Effector CD4-positive, alpha-beta T cell (primary cell): Measurements from ENCODE around the gene SOCS6.

Experiments
- DNase-seq: peaks from one replicate; pipeline ENCODE4 v3.0.0-alpha.2; 2020

The SOCS6 gene

DNA sequence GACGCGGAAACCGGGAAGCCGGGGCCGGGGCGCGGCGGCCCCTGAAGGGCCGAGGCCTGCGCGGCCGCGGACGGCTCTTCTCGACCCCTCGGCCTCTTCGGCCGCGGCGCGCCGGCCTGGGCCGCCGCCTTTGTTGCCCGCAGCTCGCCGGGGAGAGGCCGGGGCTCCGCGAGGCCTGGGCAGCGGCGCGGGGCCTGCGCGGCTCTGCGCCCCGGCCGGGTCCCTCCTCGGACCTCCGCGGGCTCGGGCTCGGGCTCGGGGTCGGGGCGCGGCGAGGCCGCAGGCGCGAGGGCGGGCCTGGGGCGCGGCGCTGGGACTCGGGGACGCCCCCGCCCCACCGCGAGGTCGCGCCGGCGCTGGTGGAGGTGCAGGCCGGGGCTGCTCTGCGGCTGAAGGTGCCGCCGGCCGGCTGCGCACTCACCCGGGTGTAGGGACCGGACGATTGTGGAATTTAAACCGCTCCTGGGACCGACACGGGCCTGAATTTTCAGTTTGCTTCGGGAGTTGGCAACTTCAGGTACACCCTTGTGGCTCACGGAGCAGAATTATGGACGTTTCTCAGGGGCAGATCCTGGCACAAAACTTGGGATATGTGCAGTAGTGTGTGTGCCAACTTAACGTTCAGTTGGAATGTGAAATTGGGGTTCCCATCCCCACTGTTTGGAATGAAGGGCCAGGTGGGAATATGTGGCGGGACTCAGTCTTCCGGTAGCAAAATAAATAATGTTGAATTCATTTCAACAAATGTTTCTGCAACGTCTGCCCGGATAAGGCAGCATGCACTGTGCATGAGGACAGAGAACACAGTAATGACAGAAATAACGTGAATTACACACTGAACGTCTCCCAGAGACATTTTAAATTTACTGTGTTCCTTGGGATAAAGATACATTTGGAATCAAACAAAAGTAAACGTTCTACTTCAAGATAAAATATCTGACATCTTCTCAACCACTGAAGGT lies 787 bp downstream of the SOCS6 start:
- no peak for DNase-seq

DNA sequence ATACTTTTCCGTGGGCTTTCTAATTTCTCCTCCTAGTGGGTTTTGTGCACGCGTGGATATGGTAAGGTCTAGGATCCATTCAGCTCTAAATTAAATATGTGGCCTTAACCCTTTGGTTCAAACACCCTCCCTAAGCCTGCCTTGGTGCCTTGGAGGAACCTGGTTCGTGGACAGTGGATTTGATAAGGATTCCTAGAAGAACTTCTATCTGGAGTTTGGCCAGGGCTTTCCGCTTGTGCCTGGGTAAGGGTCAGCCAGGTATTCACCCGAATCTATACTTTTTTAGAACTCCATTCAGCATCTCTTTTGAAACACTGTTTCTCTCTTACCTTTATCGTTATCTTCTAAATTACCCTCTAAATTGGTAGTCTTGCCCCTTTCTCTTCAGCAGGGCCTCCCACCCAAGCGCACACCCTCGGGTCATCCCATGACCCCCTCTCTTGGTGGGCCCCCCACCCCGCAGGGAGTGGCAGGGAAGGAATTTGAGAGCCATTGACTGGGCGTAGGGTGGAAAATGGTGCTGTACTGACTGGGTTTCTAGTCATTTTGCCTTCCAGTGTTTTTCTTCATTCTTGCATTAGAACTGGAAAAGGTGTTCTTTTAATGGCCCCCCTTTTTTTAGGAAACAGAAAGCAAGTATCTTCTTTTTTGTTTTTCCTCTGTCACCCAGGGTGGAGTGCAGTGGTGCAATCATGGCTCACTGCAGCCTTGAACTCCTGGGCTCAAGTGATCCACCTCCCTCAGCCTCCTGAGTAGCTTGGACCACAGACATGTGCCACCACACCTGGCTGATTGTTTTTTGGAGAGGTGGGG lies 1.8 kb downstream of the SOCS6 start:
- no peak for DNase-seq

DNA sequence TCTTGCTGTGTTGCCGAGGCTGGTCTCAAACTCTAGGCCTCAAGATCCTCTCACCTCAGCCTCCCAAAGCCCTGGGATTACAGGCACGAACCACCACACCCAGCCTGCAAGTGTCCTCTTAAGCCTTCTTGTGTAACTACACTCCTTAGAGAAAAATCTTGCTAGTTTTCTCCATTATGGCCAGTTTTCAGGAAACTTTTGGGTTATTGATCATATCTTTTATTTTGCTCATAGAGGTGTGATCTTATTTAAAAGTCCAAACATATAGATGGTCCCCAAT lies 2.4 kb downstream of the SOCS6 start:
- no peak for DNase-seq

DNA sequence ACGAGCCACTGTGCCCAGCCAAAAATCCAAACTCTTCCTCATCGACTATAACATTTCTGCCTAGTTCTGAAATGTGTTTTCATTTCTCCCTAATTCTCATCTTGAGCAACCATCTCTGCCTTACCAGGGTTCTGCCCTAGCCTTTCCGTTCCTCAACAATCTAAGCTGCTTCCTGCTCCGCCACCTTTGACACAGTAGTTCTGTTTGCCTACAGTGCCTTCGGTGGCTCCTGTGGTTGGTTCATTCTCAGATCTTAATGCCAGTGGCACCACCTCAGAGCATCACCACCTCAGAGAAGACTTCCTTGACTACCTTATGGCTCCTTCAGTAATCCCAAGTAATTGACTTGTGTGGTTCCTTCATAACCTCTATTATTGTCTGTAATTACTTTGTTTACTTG lies 3.8 kb downstream of the SOCS6 start:
- DNase-seq = no peak

DNA sequence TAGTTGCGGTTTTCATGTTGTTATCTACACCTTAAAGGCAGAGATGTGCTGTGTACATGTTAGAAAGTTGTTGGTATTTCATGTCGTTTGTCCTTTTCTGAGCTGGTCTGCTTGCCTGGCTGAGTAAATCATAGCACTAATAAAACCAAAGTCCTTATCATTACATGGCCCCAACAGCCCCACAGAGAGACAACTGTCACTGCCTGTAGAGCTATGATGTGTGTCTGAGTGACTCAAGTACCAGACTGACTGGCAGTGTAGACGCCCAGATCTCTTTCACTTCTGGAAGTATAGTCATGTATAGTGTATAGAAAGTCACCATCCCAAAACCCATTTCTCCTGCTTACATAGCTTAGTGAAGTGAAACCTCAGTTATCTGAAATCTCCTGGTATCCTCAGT lies 4.3 kb downstream of the SOCS6 start:
- no peak for DNase-seq

DNA sequence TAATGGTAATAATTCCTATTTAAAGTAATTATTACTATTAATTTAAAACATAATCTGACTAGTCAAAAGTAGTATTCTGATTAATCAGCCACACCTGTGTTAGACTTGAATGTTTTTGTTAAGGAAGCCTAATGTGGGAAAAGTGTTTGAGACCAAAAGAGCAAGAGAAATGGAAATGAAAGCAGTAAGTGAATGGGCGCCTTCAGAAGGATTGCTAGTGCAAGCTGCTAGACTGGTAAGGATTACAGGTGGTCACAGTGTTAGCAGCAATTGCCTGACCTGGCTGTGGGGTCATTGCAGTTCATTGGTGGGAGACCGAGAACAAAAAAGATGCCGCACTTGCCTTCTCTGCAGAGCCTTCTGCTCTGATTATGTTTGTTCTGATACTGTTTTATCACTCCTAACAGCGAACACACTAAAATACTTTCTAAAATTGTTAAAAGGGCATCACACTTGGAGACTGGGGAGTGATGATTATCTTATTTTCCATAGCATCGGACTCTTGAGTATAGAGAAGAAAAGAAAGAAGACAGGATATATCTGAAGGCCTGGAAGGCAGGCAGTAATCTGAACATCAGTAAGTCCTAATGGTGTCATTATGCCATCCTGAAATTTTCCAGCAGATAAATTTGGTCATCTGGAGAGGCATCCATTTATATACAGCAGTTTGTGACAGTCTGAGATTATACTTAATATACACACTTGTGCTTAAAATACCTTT lies 5.8 kb downstream of the SOCS6 start:
- DNase-seq = no peak

DNA sequence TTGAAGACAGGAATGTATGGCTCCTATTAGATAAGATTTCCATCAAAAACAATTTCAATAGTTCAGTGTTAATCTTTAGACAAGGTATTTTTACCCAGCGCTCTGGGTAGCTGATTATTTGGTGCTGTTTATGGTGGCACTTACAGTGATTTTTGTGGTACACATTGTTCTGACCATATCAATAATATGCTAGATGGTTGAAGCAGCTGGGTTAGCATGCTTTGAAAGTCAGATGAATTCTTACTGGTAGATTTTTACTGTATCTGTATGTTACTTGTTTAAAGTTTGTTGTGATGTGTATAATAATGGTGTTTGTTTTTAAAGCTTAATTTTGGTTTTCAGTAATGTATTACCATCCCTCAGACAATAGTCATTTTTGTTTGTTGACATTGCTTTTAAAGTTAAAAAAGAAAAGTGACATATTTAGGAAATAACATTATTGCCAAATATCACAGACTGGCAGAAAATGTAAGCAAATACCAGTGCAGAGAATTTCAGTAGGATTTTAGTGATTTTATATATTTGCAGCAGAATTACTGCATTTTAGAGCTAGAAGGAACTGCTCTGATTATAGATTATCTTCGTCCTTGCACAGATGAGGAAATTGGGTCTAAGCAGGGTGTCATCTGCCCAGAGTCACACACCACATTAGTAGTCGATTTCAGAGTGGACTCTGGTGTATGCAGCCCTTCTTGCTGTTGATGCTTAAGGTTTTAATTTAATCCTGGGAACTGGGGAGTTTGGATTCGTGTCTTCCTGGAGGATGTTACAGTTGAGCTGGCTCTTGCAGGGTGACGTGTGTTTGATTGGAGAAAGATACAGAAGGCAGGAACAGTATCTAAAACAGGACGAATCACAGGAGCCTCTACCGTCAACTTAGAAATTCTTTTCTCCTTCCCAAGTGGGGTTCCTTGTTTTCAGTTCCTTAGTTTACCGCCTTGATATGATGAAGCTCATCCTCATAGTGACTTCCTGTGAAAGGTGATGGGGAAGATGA lies 6.6 kb downstream of the SOCS6 start:
- DNase-seq = no peak

DNA sequence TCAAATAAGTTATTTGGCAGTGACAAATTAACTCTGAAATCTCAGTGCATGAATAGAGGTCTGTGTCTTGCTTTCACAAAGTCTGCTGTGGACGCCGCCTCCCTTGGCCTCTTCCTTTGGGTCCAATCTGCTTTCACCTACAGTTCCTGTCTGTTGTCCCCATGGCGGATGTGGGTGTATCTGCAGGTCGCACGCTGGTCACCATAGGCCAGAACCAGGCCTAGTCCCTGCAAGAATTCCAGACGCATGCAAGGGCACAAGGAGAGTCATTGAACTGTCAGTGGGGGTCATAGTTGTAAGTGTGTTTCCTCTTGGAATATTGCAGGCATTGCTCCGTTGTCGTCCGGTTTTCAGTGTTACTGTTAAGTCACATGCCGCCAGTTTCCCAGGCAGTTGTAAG lies 7.4 kb downstream of the SOCS6 start:
- no peak for DNase-seq

DNA sequence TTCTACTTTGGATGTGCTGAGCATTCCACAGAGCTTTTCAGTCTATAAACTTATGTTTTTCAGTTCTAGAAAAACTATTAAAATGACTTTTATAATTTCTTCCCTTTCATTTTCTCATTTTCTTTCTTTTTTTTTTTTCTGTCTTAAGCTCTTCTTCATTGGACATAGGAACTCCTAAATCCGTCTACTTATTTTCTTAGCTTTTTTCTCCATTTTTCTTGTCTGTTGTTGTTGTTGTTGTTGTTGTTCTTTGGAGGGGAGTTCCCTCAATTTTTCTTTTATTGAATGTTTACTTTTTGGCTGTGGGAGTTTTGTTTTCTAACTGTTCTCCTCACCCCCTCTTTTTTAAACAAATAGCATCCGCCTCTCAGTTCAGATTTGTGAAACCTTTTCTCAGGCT lies 7.9 kb downstream of the SOCS6 start:
- no peak for DNase-seq

DNA sequence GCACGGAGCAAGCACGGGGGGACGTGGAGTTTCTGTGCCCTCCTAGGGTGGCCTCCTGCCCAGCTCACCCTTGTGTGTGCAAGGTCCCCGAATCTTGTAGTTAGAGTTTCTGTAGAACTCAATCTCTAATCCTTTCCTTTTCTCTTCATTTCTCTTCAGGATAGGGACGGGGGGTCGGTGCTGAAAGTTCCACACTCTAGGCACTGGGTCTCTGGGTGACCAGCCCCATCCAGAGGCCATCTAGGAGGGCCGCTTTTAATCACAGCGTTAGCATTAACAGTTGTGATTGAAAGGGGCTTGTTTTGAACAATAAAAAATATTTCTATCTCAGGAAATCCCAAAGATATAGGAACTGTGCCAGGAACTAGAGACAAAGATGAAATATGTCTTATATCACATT lies 10.5 kb downstream of the SOCS6 start:
- no peak for DNase-seq

DNA sequence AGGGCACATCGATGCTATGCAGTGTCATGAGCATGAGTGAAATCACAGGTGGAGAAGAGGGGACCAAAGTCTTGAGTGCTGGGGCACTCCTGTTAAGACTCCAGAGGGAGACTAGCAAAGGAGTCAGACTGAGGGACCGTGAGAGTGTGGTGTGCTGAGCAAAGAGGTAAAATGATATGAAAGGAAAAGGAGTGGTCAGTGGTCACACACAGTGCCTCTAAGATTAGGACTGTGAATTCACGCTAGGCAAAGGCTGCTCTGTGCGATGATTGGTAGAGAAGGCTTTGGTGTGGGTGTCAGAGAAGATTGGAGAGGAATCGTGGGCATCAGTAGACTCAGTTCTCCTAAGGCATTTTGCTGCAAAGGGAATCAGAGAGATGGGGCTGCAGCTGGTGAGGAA lies 12.8 kb downstream of the SOCS6 start:
- DNase-seq = no peak

DNA sequence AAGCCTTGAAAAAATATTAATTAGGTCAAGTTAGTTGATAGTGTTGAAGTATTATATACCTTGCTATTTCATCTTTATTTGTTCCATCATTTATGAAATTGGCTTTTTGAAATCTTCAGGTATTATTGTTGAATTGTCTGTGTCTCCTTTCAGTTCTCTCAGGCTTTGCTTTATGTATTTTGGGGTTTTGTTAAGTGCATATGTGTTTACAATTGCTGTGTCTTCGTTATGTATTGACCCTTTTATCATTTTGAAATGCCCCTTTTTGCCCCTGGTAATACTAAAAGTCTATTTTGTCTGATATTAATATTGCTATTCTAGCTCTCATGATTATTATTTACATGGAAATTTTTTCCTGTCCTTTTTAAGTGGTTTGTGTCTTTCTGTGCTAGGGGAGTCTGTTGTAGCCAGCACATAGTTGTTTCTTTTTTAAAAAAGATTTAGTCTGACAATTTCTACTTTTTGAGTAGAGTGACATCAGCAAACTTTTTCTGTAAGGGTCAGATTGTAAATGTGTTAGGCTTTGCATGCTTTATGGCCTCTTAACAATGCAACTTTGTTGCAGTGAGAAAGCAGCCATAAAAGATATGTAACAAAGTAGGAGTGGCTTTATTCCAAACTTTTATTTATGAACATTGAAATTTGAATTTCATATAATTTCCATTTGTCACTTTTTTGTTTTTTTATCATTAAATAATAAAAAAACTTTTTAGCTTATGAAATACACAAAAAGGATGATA lies 19.9 kb downstream of the SOCS6 start:
- no peak for DNase-seq

DNA sequence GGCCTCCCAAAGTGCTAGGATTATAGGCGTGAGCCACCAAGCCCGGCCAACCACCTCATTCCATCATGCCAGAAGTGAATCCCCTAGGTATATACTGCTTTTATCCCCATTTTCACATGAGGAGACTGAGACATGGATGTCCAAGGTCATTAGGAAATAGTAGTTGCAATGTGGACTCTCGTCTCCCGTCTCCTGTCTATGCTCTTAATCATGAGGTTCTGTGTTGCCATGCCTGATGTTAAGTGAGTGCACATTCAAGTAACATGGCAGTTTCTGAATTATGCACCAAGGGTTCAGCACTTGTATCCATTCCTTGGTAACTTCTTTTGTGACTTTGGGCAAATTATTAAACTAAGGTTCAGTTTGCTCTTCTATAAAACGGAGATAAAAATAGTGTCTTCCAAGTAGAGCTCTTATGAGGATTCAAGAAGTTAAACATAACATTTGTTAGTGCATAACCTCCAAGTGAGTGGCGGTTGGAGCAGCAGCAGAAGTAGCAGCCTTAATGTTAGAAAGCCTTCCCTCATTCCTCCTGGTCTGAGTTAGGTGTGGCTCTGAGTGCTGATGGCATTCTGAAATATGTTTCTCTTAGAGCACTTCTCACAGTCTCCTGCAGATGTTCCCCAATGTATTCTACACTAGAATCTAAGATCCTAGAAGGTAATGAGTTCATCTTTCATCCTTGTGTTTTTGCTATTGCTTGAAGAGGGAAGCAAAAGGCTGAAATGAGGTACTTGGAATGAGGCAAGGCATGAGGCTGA lies 21.9 kb downstream of the SOCS6 start:
- DNase-seq = no peak

DNA sequence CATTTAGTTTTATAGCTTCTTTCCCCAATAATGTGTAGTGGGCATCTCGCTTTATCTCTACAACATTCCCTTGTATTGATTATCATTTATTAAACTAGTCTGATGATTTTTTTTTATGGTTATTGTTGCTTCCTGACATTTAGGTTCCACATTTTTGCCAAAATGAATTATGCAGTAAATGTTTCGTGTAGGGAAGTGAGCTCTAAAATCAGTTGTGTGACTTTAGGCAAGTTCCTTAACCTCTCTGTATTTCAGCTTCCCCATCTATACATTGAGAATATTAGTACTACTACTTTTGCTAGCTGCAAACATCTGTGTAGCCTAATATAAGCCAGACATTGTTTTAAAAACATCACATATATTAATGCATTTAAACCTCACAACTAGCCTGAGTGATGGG lies 22.9 kb downstream of the SOCS6 start:
- DNase-seq = no peak

DNA sequence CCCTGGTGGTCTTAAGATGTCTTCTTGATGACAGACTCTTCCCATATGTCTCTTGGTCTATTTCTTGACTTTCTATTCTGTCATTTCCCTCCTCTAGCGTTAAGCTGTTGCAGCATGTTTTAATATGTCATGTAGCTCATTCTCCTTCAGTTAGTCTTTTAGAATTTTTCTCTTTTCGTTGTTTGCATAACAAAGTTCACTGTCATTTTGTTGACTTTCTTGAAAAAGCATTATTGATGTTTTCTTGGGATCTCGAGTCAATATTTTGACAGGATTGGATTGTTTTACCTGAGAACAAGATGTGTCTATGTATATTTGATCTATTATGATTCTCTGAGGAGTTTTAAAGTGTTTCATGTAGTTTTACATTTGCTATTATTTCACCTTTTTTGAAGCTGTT lies 24.8 kb downstream of the SOCS6 start:
- no peak for DNase-seq

DNA sequence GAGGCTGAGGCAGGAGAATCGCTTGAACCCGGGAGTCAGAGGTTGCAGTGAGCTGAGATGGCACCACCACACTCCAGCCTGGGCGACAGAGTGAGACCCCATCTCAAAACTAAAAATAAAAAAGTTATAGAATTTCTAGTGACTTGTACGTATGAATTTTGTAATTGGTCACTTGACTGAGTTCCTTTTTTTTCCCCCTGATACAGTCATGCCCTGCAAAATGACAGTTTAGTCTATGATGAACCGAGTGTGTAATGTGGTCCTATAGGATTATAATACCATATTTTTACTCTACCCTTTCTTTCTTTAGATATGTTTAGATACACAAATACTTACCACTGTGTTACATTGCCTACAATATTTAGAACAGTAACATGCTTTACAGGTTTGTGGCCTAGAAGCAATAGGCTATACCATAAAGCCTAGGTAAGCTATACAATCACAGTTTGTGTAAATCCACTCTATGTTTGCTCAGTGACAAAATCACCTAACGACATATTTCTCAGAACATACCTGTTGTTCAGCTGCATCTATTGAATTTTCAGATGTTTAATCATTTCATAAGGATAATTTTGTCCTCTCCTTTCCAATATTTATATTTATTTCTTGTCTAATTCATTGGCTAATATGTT lies 25.4 kb downstream of the SOCS6 start:
- no peak for DNase-seq

DNA sequence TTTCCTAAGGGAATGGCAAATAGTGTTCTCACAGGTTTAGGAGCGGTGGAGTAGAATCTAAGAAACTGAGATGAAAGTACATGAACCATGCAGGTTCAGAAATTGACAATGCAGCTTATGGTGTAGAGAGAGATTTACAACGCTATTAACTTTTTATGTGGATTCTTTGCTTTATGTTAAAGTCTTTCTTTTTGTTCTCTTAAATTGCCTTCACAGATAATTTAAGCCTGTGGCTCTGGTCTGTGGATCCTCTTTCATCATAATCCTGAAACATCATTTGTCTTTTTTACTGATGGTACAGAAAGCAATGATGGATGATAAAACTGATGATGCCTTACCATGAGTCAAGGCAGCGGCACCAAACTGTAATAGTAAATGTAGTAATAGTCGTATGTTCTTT lies 30.3 kb downstream of the SOCS6 start:
- no peak for DNase-seq

DNA sequence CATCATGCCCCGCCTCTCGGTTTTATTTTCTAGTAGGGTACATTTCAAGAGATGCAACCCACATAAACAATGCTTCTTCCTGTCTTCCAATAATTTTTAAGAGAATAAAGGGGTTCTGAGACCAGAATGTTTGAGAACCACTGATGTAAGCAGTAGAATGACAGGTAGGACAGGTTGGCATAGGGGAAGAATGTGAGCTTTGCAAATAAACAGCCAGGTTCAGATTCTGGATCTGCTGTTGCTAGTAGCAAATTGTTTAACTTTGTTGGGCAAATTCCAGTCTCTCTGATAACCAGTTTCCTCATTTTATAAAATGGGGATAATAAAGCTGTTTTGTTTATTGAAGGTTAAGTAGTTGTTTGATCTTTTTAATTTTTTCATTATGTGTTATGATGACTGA lies 32.8 kb downstream of the SOCS6 start:
- no peak for DNase-seq

DNA sequence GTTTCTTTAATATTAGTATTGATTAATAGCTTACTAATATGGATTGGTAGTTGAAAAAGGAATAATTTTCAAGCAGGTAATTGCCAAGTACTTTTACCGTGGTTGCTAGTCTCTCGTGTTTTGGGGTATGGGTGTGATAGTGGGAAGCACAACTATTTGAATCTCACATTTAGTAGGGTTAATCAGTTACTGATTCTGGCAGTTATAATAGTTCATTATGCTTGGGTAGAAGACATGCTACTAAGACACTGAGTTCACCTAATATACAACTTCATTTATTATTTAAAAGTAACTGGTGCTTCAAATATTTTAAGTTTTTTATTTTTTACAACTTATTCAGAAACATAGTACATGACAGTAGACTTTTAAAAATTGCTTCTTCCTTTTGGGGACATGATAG lies 33.5 kb downstream of the SOCS6 start:
- DNase-seq = no peak

DNA sequence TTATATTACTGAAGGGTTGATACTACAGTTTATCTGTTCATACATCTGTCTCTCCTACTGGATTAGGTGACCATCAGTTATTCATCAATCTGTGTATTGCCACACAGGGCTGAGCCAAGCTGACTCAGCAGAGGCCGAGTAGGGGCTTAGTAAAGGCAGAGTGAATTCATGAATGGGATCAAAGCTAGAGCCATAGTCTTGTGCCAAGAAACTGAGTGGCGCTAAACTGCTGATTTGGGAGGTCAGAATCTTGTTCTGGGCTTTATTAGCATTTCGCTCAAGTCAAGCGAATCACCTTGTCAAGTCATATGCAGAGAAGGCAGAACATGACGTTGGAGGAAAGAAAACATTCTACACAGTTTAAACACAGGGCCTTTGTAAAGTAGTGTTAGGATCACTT lies 34.1 kb downstream of the SOCS6 start:
- no peak for DNase-seq
